Adrenal gland (tissue), 12 donors: ENCODE results near the gene ATP8A2. TPM values are rescaled to one million over a fixed set of nuclear protein-coding genes. Genes with fewer than 3 reads are reported as not detected.

Experiments used
- DNase-seq, 7 donors: peaks; one replicate each; pipeline ENCODE4 v3.0.0-alpha.2; 2019 to 2020
- H3K27ac ChIP-seq, 5 donors: fragments of 200-600 bp; sonication (generic) in 4 of 5; 1 replicate in 3 of 5; 2 replicates in 2 of 5; pipeline versions ENCODE4 v1.5.1 to v1.8.0; 2016 to 2020; ENCODE audit warnings: mild to moderate bottlenecking in 1 of 5
- H3K27me3 ChIP-seq: fragments of 200-600 bp; 2 replicates; pipeline ENCODE4 v1.8.0; 2021
- H3K36me3 ChIP-seq, 2 donors: fragments of 200-600 bp; replicated peaks in 1 of 2; 1 replicate in 1 of 2; 2 replicates in 1 of 2; pipeline versions ENCODE4 v1.5.1 to v1.8.0; 2018 to 2022
- H3K4me1 ChIP-seq, 2 donors: fragments of 200-600 bp; replicated peaks in 1 of 2; 1 replicate in 1 of 2; 2 replicates in 1 of 2; pipeline versions ENCODE4 v1.5.1 to v1.8.0; 2018 to 2021
- H3K4me3 ChIP-seq, 4 donors: fragments of 200-600 bp; sonication (generic) in 3 of 4; one replicate each; pipeline ENCODE4 v1.5.1; 2016 to 2018
- H3K9me3 ChIP-seq, 3 donors: fragments of 200-600 bp; sonication (generic) in 1 of 3; replicated peaks in 1 of 3; 1 replicate in 2 of 3; 2 replicates in 1 of 3; pipeline versions ENCODE4 v1.5.1 to v1.8.0; 2016 to 2021
- CTCF ChIP-seq, 6 experiments: fragments of 450-650 bp in 4 of 6; fragments of 200-600 bp in 2 of 6; sonication (generic) in 1 of 6; IDR thresholded peaks; 1 replicate in 5 of 6; 2 replicates in 1 of 6; pipeline versions ENCODE4 v1.5.1 to v1.8.0; 2016 to 2021; ENCODE audit warnings: antibody characterized with exemption in 6 of 6, mild to moderate bottlenecking in 2 of 6, moderate library complexity in 1 of 6
- POLR2A ChIP-seq, 2 donors: fragments of 450-650 bp; IDR thresholded peaks; one replicate each; pipeline ENCODE4 v1.6.1; 2017; ENCODE audit warnings: antibody characterized with exemption in 2 of 2, mild to moderate bottlenecking in 2 of 2, moderate library complexity in 1 of 2
- WGBS, 4 donors: extraction: QIAGEN DNeasy Blood & Tissue Kit in 2 of 4; methylation state at CpG; one replicate each; pipeline versions ENCODE4 v1.1.5 to v1.1.7; 2013 to 2017; 5-methylcytosine and 5-hydroxymethylcytosine counted together
- intact Hi-C, 2 donors: fragments of 100-400 bp; cut with DNase I; formaldehyde crosslinking; loops; one replicate each; pipeline versions ENCODE4 v1.14.1 to v1.15.0; 2022 to 2023
- polyA plus RNA-seq, 3 donors: library from polyadenylated mRNA; stranded (reverse); fragments of 200-250 nt in 2 of 3; fragments of 350-450 nt in 1 of 3; fragmentation: Illumina TruSeq in 1 of 3; extraction: RNeasy Lipid Tissue Mini Kit (QIAGEN cat#74804) in 1 of 3; gene quantifications; one replicate each; pipeline ENCODE4 v1.2.3, GENCODE V29; 2013 to 2014
- total RNA-seq, 9 donors: library from RNA; depleted of rRNA in 4 of 9; stranded (reverse); fragments of >200 nt in 4 of 9; fragments of 120-200 nt in 1 of 9; fragmentation: NEBNext Ultra II Directional in 1 of 9; extraction: Animal tissue kit (Norgen Biotek cat#: 25700) in 1 of 9; gene quantifications; one replicate each; pipeline versions ENCODE4 v1.1.0 to v1.2.4, GENCODE V29; 2013 to 2023
- donor health status: healthy with polysubstance abuse.
- donor health status: Bipolar disorder and iron deficiency.
- donor health status: DM: yes; HTN: yes; CAD: no.
- donor health status: DM: no; HTN: no; CAD: no.
- donor health status: DM: no; HTN: no; CAD: no.
- donor health status: DM: yes; HTN: yes; CAD: no.

Gene ATP8A2
- total and polyA plus RNA-seq, 12 donors: 0.77 to 14.0 (median 4.3) TPM

GRCh38 chr13:25394402-25395060, 22.8 kb downstream of the ATP8A2 start:
- intact Hi-C loops: no loop called here
- TF ChIP-seq CTCF (IDR thresholded peaks at IDR 0.05) (no peak), POLR2A (IDR thresholded peaks at IDR 0.05) (no peak)

GRCh38 chr13:25397763-25398162, 26.0 kb downstream of the ATP8A2 start:
- H3K9me3 ChIP-seq: no peaks in the 10 kb centered on the region
- no peaks in the 10 kb centered on the region for H3K27me3 ChIP-seq
- no peaks in the 10 kb centered on the region for H3K36me3 ChIP-seq
- H3K4me3 ChIP-seq: no peak overlapping the region
- WGBS, 4 donors: 81 to 91% (median 87%) methylated on average over 1 of the region's 1 CpG
- H3K27ac ChIP-seq: no peak overlapping the region
- no peak for DNase-seq
- intact Hi-C loops: no loop called here
- TF ChIP-seq CTCF (IDR thresholded peaks at IDR 0.05) (no peak), POLR2A (IDR thresholded peaks at IDR 0.05) (no peak)
- no peaks in the 10 kb centered on the region for H3K4me1 ChIP-seq

More at GRCh38 chr13:25394402-25395060, 22.8 kb downstream of the ATP8A2 start:
- 52 to 66% (median 55%) methylated on average over 4 of the region's 4 CpGs for WGBS, 4 donors
- DNase-seq: no peak
- Histone ChIP-seq H3K27ac (no peak overlapping the region), H3K9me3 (no peaks in the 10 kb centered on the region), H3K27me3 (no peaks in the 10 kb centered on the region), H3K4me1 (no peaks in the 10 kb centered on the region), H3K4me3 (no peak overlapping the region), H3K36me3 (no peaks in the 10 kb centered on the region)

GRCh38 chr13:25400925-25401324, 29.2 kb downstream of the ATP8A2 start:
- intact Hi-C loops: no loop called here
- H3K27ac ChIP-seq: no peak overlapping the region
- no peak overlapping the region for H3K4me3 ChIP-seq
- H3K9me3 ChIP-seq: no peaks in the 10 kb centered on the region
- TF ChIP-seq POLR2A (IDR thresholded peaks at IDR 0.05): no peak
- no peak for TF ChIP-seq CTCF (IDR thresholded peaks at IDR 0.05)
- no peaks in the 10 kb centered on the region for H3K4me1 ChIP-seq
- no peaks in the 10 kb centered on the region for H3K36me3 ChIP-seq
- no peak for DNase-seq
- 74 to 80% (median 75%) methylated on average over 6 of the region's 6 CpGs for WGBS, 4 donors
- no peaks in the 10 kb centered on the region for H3K27me3 ChIP-seq

GRCh38 chr13:25401958-25402357, 30.2 kb downstream of the ATP8A2 start:
- TF ChIP-seq CTCF (IDR thresholded peaks at IDR 0.05) (no peak), POLR2A (IDR thresholded peaks at IDR 0.05) (no peak)
- whole genome bisulfite sequencing, 4 donors: 78 to 91% (median 86%) methylated on average over 7 of the region's 7 CpGs
- no peak overlapping the region for H3K27ac ChIP-seq

More at GRCh38 chr13:25401958-25402357, 30.2 kb downstream of the ATP8A2 start:
- Histone ChIP-seq H3K4me3 (no peak overlapping the region), H3K9me3 (no peaks in the 10 kb centered on the region), H3K4me1 (no peaks in the 10 kb centered on the region), H3K36me3 (no peaks in the 10 kb centered on the region), H3K27me3 (no peaks in the 10 kb centered on the region)
- intact Hi-C loops: no loop called here
- no peak for DNase-seq
